PFSK-1 (cell line): ENCODE measurements around the gene PFN1.

Experiments
- POLR2AphosphoS5 ChIP-seq: IDR thresholded peaks from 2 replicates; pipeline ENCODE4 v1.6.1; 2012; ENCODE audit warnings: low read depth, mild to moderate bottlenecking, control low read depth, low read length, moderate library complexity
- REST ChIP-seq, 2 experiments: IDR thresholded peaks; 2 replicates each; pipeline versions ENCODE4 v1.6.1 to v1.8.0; 2011 to 2012; ENCODE audit warnings: low read depth in 2 of 2, low read length in 2 of 2, control low read depth in 1 of 2, inconsistent platforms in 1 of 2, mild to moderate bottlenecking in 1 of 2, moderate library complexity in 1 of 2; ENCODE audit not compliant: insufficient read depth in 1 of 2

- no peak; the same call in 1 of the 2 replicates for TF ChIP-seq POLR2AphosphoS5
- no peak for TF ChIP-seq REST (IDR thresholded peaks at IDR 0.05; ENCODE audit: insufficient read depth in 1 of 2, low read depth in 2 of 2, low read length in 2 of 2)
Measured at GRCh38 chr17:4966844-4967538, 18.7 kb upstream of the PFN1 start.
